ENCODE data around the gene TMC2.
"Not testable (repeated sequence)": the region's sequence is repeated elsewhere in the genome, so short reads cannot be mapped to it uniquely, and the experiment has no call there.

TMC2 gene

GRCh38 chr20:2521369-2522305 lies 14.7 kb upstream of the TMC2 start:
- ATAC-seq (no peak), DNase-seq (ENCODE audit: low spot score in 2 of 2) (peak; percentile 42 to 80)
- Mint-ChIP-seq H3K27ac (no peak overlapping the region), H3K36me3 (peaks cover 14% of the 10 kb centered on the region), H3K4me1 (peaks cover 30% of the 10 kb centered on the region), H3K9me3 (no peaks in the 10 kb centered on the region), H3K4me3 (no peak overlapping the region)

GRCh38 chr20:2522826-2523429 lies 13.4 kb upstream of the TMC2 start:
- not testable (repeated sequence) for ATAC-seq; H3K9me3 Mint-ChIP-seq; H3K4me3 Mint-ChIP-seq; H3K27ac Mint-ChIP-seq; DNase-seq (ENCODE audit: low spot score in 2 of 2)
- Mint-ChIP-seq H3K4me1 (peaks cover 30% of the 10 kb centered on the region), H3K36me3 (peaks cover 14% of the 10 kb centered on the region)

GRCh38 chr20:2523919-2524708 lies 12.3 kb upstream of the TMC2 start:
- Mint-ChIP-seq H3K4me3 (peak overlapping the region; percentile 90), H3K27ac (peak overlapping the region; percentile 96), H3K4me1 (peaks cover 24% of the 10 kb centered on the region), H3K36me3 (peaks cover 14% of the 10 kb centered on the region), H3K9me3 (no peaks in the 10 kb centered on the region)
- DNase-seq (ENCODE audit: low spot score in 2 of 2), result peak; percentile 95 to 98
- ATAC-seq, result peak; percentile 79

- Mint-ChIP-seq H3K27ac (peak overlapping the region; percentile 96), H3K36me3 (peaks cover 14% of the 10 kb centered on the region), H3K4me3 (peak overlapping the region; percentile 90), H3K4me1 (peaks cover 25% of the 10 kb centered on the region), H3K9me3 (no peaks in the 10 kb centered on the region)
- ATAC-seq (peak; percentile 64), DNase-seq (ENCODE audit: low spot score in 2 of 2) (peak; percentile 26 to 77)
Measured at GRCh38 chr20:2524709-2525506, 11.5 kb upstream of the TMC2 start.

- Mint-ChIP-seq H3K36me3 (peaks cover 14% of the 10 kb centered on the region), H3K4me1 (peaks cover 30% of the 10 kb centered on the region)
- H3K9me3 Mint-ChIP-seq; DNase-seq (ENCODE audit: low spot score in 2 of 2); ATAC-seq; H3K27ac Mint-ChIP-seq; H3K4me3 Mint-ChIP-seq: not testable (repeated sequence)
Measured at GRCh38 chr20:2526218-2526583, 10.2 kb upstream of the TMC2 start.

- Mint-ChIP-seq H3K36me3 (peaks cover 14% of the 10 kb centered on the region), H3K27ac (no peak overlapping the region), H3K4me1 (peaks cover 25% of the 10 kb centered on the region), H3K9me3 (no peaks in the 10 kb centered on the region), H3K4me3 (no peak overlapping the region)
- ATAC-seq (no peak), DNase-seq (ENCODE audit: low spot score in 2 of 2) (no peak)
Measured at GRCh38 chr20:2527762-2528161, 8.6 kb upstream of the TMC2 start.

- no peak overlapping the region for H3K4me3 Mint-ChIP-seq
- no peaks in the 10 kb centered on the region for H3K9me3 Mint-ChIP-seq
- ATAC-seq (no peak), DNase-seq (ENCODE audit: low spot score in 2 of 2) (no peak)
- H3K4me1 Mint-ChIP-seq, result peaks cover 25% of the 10 kb centered on the region
- H3K27ac Mint-ChIP-seq, result no peak overlapping the region
- H3K36me3 Mint-ChIP-seq, result peaks cover 14% of the 10 kb centered on the region
Measured at GRCh38 chr20:2528671-2529271, 7.6 kb upstream of the TMC2 start.

GRCh38 chr20:2533118-2533517 lies 3.3 kb upstream of the TMC2 start:
- DNase-seq (ENCODE audit: low spot score in 2 of 2) (no peak), ATAC-seq (no peak)
- peaks cover 9% of the 10 kb centered on the region for H3K4me1 Mint-ChIP-seq
- H3K4me3 Mint-ChIP-seq, result no peak overlapping the region
- H3K27ac Mint-ChIP-seq, result no peak overlapping the region
- H3K36me3 Mint-ChIP-seq, result no peaks in the 10 kb centered on the region
- H3K9me3 Mint-ChIP-seq, result no peaks in the 10 kb centered on the region

GRCh38 chr20:2535711-2536559 lies 438 bp upstream of the TMC2 start:
- DNase-seq (ENCODE audit: low spot score in 2 of 2) (no peak), ATAC-seq (no peak)
- Mint-ChIP-seq H3K4me3 (no peak overlapping the region), H3K27ac (no peak overlapping the region), H3K9me3 (no peaks in the 10 kb centered on the region), H3K36me3 (no peaks in the 10 kb centered on the region), H3K4me1 (no peaks in the 10 kb centered on the region)

GRCh38 chr20:2537101-2537500 lies 728 bp downstream of the TMC2 start:
- H3K36me3 Mint-ChIP-seq, result no peaks in the 10 kb centered on the region
- no peaks in the 10 kb centered on the region for H3K9me3 Mint-ChIP-seq
- H3K4me3 Mint-ChIP-seq, result no peak overlapping the region
- no peak overlapping the region for H3K27ac Mint-ChIP-seq
- no peaks in the 10 kb centered on the region for H3K4me1 Mint-ChIP-seq
- DNase-seq (ENCODE audit: low spot score in 2 of 2) (peak in 1 of 2 donors; percentile 43), ATAC-seq (no peak)

GRCh38 chr20:2538356-2538755 lies 2.0 kb downstream of the TMC2 start:
- Mint-ChIP-seq H3K27ac (no peak overlapping the region), H3K36me3 (no peaks in the 10 kb centered on the region), H3K4me1 (no peaks in the 10 kb centered on the region), H3K4me3 (no peak overlapping the region), H3K9me3 (no peaks in the 10 kb centered on the region)
- DNase-seq (ENCODE audit: low spot score in 2 of 2), result peak in 1 of 2 donors; percentile 29
- ATAC-seq, result no peak

- DNase-seq (ENCODE audit: low spot score in 2 of 2) (peak in 1 of 2 donors; percentile 28), ATAC-seq (no peak)
- H3K27ac Mint-ChIP-seq, result no peak overlapping the region
- H3K4me3 Mint-ChIP-seq, result no peak overlapping the region
- H3K36me3 Mint-ChIP-seq, result no peaks in the 10 kb centered on the region
- no peaks in the 10 kb centered on the region for H3K4me1 Mint-ChIP-seq
- H3K9me3 Mint-ChIP-seq, result no peaks in the 10 kb centered on the region
Measured at GRCh38 chr20:2538931-2539720, 2.8 kb downstream of the TMC2 start.

- H3K36me3 Mint-ChIP-seq, result no peaks in the 10 kb centered on the region
- DNase-seq (ENCODE audit: low spot score in 2 of 2) (no peak), ATAC-seq (no peak)
- no peak overlapping the region for H3K27ac Mint-ChIP-seq
- no peaks in the 10 kb centered on the region for H3K4me1 Mint-ChIP-seq
- no peak overlapping the region for H3K4me3 Mint-ChIP-seq
- no peaks in the 10 kb centered on the region for H3K9me3 Mint-ChIP-seq
Measured at GRCh38 chr20:2541940-2542339, 5.6 kb downstream of the TMC2 start.
